SK-N-SH treated with all-trans-retinoic acid at 6 μM for 48 hours (cell line): Measurements from ENCODE around the gene C8B.

Source experiments
- ATAC-seq: fragments of 200-7000 bp; cut with Tn5 transposase; 3 replicates; pipeline ENCODE4 v1.9.1; 2020; ENCODE audit warnings: mild to moderate bottlenecking, moderate library complexity
- ARNTL ChIP-seq: fragments of 450-650 bp; formaldehyde crosslinking; IDR thresholded peaks from 2 replicates; pipeline ENCODE4 v1.5.0; 2020; ENCODE audit warnings: low read depth, mild to moderate bottlenecking, moderate library complexity, borderline replicate concordance
- CSDC2 ChIP-seq: fragments of 250-450 bp; sonication (Bioruptor Pico); IDR thresholded peaks from 2 replicates; pipeline ENCODE4 v1.5.0; 2020; ENCODE audit warnings: mild to moderate bottlenecking, moderate library complexity
- ESRRG ChIP-seq: fragments of 250-450 bp; sonication (Bioruptor Pico); IDR thresholded peaks from 2 replicates; pipeline ENCODE4 v1.6.1; 2021; ENCODE audit warnings: mild to moderate bottlenecking
- GLIS3 ChIP-seq: fragments of 250-450 bp; sonication (Bioruptor Pico); IDR thresholded peaks from 2 replicates; pipeline ENCODE4 v1.5.0; 2020; ENCODE audit warnings: mild to moderate bottlenecking, moderate library complexity
- ISL1 ChIP-seq: fragments of 250-450 bp; sonication (Bioruptor Pico); IDR thresholded peaks from 2 replicates; pipeline ENCODE4 v2.1.2; 2022; ENCODE audit warnings: mild to moderate bottlenecking, moderate library complexity
- OSR1 ChIP-seq: fragments of 250-450 bp; sonication (Bioruptor Pico); IDR thresholded peaks from 2 replicates; pipeline ENCODE4 v1.8.0; 2022; ENCODE audit warnings: moderate library complexity, mild to moderate bottlenecking, inconsistent platforms
- PPARA ChIP-seq: fragments of 250-450 bp; sonication (Bioruptor Pico); IDR thresholded peaks from 2 replicates; pipeline ENCODE4 v1.5.0; 2020; ENCODE audit warnings: mild to moderate bottlenecking, borderline replicate concordance
- RARB ChIP-seq: fragments of 250-450 bp; sonication (Bioruptor Pico); IDR thresholded peaks from 2 replicates; pipeline ENCODE4 v1.8.0; 2021; ENCODE audit warnings: mild to moderate bottlenecking, moderate library complexity
- SNAI2 ChIP-seq: fragments of 250-450 bp; sonication (Bioruptor Pico); IDR thresholded peaks from 2 replicates; pipeline ENCODE4 v1.5.0; 2020; ENCODE audit warnings: mild to moderate bottlenecking, moderate library complexity
- TCF4 ChIP-seq: fragments of 250-450 bp; sonication (Bioruptor Pico); IDR thresholded peaks from 2 replicates; pipeline ENCODE4 v1.8.0; 2021; ENCODE audit warnings: mild to moderate bottlenecking, moderate library complexity, borderline replicate concordance
- TOX ChIP-seq: fragments of 250-450 bp; sonication (Bioruptor Pico); IDR thresholded peaks from 2 replicates; pipeline ENCODE4 v1.8.0; 2021; ENCODE audit warnings: mild to moderate bottlenecking, moderate library complexity, borderline replicate concordance
- ZFP3 ChIP-seq: fragments of 250-450 bp; sonication (Bioruptor Pico); IDR thresholded peaks from 2 replicates; pipeline ENCODE4 v1.5.0; 2020; ENCODE audit warnings: mild to moderate bottlenecking, moderate library complexity
- ZFP30 ChIP-seq: fragments of 450-650 bp; formaldehyde crosslinking; IDR thresholded peaks from 2 replicates; pipeline ENCODE4 v1.5.0; 2022; ENCODE audit warnings: mild to moderate bottlenecking, moderate library complexity
- ZNF565 ChIP-seq: fragments of 450-650 bp; formaldehyde crosslinking; conservative IDR thresholded peaks from 2 replicates; pipeline ENCODE4 v1.5.0; 2020; ENCODE audit warnings: low read depth, mild to moderate bottlenecking, moderate library complexity
- ZNF70 ChIP-seq: fragments of 450-650 bp; formaldehyde crosslinking; IDR thresholded peaks from 2 replicates; pipeline ENCODE4 v1.5.0; 2020; ENCODE audit warnings: mild to moderate bottlenecking, moderate library complexity
- ZNF8 ChIP-seq: fragments of 450-650 bp; formaldehyde crosslinking; IDR thresholded peaks from 2 replicates; pipeline ENCODE4 v1.5.0; 2020; ENCODE audit warnings: mild to moderate bottlenecking, moderate library complexity
- TF ChIP-seq, protein P1 (sequence below): fragments of 250-450 bp; sonication (Bioruptor Pico); IDR thresholded peaks from 2 replicates; pipeline ENCODE4 v1.5.1; 2021; ENCODE audit warnings: mild to moderate bottlenecking, moderate library complexity
- TF ChIP-seq, protein P2 (sequence below): fragments of 250-450 bp; sonication (Bioruptor Pico); IDR thresholded peaks from 2 replicates; pipeline ENCODE4 v1.5.0; 2020; ENCODE audit warnings: mild to moderate bottlenecking, moderate library complexity
- TF ChIP-seq, protein P3 (sequence below): fragments of 250-450 bp; sonication (Bioruptor Pico); IDR thresholded peaks from 2 replicates; pipeline ENCODE4 v1.5.1; 2020; ENCODE audit warnings: low read depth, mild to moderate bottlenecking, moderate library complexity
- TF ChIP-seq, protein P4 (sequence below): fragments of 250-450 bp; sonication (Bioruptor Pico); IDR thresholded peaks from 2 replicates; pipeline ENCODE4 v1.8.0; 2020; ENCODE audit warnings: mild to moderate bottlenecking, moderate library complexity, borderline replicate concordance
- TF ChIP-seq, protein P5 (sequence below): fragments of 250-450 bp; sonication (Bioruptor Pico); IDR thresholded peaks from 2 replicates; pipeline ENCODE4 v1.8.0; 2021; ENCODE audit warnings: low read depth, mild to moderate bottlenecking, moderate library complexity, borderline replicate concordance

The C8B gene

DNA sequence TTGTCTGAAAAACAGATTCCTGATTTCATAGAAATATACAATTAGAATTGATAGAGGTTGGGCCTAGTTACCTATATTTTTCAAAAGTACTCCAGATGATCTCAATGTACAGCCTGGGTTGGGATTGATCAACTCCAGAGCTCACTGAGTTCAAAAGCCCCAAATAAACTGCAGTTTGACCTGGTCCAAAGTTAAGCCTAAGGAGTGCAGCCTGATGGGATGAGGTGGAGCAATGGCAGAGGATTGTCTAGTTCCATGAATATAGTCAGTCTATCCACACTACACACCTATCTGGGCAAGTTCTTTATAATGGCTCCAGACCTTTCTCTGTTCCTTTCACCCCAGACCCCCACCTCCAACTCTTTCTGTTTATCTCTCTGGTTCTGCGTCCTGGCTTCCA lies 62.0 kb downstream of the C8B start:
- no peak for ATAC-seq
- TF ChIP-seq, protein P1, sequence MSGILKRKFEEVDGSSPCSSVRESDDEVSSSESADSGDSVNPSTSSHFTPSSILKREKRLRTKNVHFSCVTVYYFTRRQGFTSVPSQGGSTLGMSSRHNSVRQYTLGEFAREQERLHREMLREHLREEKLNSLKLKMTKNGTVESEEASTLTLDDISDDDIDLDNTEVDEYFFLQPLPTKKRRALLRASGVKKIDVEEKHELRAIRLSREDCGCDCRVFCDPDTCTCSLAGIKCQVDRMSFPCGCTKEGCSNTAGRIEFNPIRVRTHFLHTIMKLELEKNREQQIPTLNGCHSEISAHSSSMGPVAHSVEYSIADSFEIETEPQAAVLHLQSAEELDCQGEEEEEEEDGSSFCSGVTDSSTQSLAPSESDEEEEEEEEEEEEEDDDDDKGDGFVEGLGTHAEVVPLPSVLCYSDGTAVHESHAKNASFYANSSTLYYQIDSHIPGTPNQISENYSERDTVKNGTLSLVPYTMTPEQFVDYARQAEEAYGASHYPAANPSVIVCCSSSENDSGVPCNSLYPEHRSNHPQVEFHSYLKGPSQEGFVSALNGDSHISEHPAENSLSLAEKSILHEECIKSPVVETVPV, result no peak
- TF ChIP-seq ZFP30 (CRISPR knock-in tag) (no peak), ZNF70 (CRISPR knock-in tag) (no peak), SNAI2 (CRISPR knock-in tag) (no peak), ZNF565 (CRISPR knock-in tag) (no peak), ARNTL (CRISPR knock-in tag) (no peak), ZFP3 (CRISPR knock-in tag) (no peak), CSDC2 (CRISPR knock-in tag) (no peak), RARB (CRISPR knock-in tag) (no peak), ISL1 (CRISPR knock-in tag) (no peak), OSR1 (no peak), ZNF8 (no peak), TOX (CRISPR knock-in tag) (no peak), GLIS3 (no peak), TCF4 (CRISPR knock-in tag) (no peak), ESRRG (CRISPR knock-in tag) (no peak)
- TF ChIP-seq, protein P2, sequence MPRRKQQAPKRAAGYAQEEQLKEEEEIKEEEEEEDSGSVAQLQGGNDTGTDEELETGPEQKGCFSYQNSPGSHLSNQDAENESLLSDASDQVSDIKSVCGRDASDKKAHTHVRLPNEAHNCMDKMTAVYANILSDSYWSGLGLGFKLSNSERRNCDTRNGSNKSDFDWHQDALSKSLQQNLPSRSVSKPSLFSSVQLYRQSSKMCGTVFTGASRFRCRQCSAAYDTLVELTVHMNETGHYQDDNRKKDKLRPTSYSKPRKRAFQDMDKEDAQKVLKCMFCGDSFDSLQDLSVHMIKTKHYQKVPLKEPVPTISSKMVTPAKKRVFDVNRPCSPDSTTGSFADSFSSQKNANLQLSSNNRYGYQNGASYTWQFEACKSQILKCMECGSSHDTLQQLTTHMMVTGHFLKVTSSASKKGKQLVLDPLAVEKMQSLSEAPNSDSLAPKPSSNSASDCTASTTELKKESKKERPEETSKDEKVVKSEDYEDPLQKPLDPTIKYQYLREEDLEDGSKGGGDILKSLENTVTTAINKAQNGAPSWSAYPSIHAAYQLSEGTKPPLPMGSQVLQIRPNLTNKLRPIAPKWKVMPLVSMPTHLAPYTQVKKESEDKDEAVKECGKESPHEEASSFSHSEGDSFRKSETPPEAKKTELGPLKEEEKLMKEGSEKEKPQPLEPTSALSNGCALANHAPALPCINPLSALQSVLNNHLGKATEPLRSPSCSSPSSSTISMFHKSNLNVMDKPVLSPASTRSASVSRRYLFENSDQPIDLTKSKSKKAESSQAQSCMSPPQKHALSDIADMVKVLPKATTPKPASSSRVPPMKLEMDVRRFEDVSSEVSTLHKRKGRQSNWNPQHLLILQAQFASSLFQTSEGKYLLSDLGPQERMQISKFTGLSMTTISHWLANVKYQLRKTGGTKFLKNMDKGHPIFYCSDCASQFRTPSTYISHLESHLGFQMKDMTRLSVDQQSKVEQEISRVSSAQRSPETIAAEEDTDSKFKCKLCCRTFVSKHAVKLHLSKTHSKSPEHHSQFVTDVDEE (CRISPR knock-in tag), result no peak
- TF ChIP-seq, protein P3, sequence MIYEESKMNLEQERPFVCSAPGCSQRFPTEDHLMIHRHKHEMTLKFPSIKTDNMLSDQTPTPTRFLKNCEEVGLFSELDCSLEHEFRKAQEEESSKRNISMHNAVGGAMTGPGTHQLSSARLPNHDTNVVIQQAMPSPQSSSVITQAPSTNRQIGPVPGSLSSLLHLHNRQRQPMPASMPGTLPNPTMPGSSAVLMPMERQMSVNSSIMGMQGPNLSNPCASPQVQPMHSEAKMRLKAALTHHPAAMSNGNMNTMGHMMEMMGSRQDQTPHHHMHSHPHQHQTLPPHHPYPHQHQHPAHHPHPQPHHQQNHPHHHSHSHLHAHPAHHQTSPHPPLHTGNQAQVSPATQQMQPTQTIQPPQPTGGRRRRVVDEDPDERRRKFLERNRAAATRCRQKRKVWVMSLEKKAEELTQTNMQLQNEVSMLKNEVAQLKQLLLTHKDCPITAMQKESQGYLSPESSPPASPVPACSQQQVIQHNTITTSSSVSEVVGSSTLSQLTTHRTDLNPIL, result no peak
- TF ChIP-seq, protein P4, sequence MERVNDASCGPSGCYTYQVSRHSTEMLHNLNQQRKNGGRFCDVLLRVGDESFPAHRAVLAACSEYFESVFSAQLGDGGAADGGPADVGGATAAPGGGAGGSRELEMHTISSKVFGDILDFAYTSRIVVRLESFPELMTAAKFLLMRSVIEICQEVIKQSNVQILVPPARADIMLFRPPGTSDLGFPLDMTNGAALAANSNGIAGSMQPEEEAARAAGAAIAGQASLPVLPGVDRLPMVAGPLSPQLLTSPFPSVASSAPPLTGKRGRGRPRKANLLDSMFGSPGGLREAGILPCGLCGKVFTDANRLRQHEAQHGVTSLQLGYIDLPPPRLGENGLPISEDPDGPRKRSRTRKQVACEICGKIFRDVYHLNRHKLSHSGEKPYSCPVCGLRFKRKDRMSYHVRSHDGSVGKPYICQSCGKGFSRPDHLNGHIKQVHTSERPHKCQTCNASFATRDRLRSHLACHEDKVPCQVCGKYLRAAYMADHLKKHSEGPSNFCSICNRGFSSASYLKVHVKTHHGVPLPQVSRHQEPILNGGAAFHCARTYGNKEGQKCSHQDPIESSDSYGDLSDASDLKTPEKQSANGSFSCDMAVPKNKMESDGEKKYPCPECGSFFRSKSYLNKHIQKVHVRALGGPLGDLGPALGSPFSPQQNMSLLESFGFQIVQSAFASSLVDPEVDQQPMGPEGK (CRISPR knock-in tag), result no peak
- TF ChIP-seq, protein P5, sequence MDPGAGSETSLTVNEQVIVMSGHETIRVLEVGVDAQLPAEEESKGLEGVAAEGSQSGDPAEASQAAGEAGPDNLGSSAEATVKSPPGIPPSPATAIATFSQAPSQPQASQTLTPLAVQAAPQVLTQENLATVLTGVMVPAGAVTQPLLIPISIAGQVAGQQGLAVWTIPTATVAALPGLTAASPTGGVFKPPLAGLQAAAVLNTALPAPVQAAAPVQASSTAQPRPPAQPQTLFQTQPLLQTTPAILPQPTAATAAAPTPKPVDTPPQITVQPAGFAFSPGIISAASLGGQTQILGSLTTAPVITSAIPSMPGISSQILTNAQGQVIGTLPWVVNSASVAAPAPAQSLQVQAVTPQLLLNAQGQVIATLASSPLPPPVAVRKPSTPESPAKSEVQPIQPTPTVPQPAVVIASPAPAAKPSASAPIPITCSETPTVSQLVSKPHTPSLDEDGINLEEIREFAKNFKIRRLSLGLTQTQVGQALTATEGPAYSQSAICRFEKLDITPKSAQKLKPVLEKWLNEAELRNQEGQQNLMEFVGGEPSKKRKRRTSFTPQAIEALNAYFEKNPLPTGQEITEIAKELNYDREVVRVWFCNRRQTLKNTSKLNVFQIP (CRISPR knock-in tag), result no peak

DNA sequence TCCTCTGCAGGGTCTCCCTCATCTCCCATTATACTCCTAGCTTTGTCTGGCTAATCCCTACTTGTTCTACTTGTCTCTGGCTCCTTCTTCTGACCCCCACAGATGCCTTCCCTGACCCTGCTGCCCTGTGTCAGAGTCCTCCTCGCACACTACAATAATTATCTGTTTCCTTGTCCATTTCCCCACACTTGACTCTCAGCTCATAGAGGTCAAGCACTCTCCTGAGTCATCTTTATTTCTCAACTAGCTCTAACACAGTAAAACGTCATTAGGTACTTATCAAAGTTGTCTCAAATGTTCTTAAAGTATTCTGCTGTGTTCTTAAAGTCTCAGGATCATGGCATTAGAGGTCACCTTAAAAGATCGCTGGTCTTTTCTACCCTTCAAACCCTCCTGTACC lies 64.1 kb downstream of the C8B start:
- TF ChIP-seq, protein P4 (CRISPR knock-in tag), result no peak
- no peak for TF ChIP-seq GLIS3
- no peak for TF ChIP-seq ZNF8
- TF ChIP-seq PPARA (CRISPR knock-in tag), result no peak
- TF ChIP-seq ARNTL (CRISPR knock-in tag), result no peak
- TF ChIP-seq RARB (CRISPR knock-in tag), result no peak
- TF ChIP-seq CSDC2 (CRISPR knock-in tag), result no peak
- ATAC-seq, result no peak
